ENCODE measurements around the gene PASK.

Gene PASK

DNA sequence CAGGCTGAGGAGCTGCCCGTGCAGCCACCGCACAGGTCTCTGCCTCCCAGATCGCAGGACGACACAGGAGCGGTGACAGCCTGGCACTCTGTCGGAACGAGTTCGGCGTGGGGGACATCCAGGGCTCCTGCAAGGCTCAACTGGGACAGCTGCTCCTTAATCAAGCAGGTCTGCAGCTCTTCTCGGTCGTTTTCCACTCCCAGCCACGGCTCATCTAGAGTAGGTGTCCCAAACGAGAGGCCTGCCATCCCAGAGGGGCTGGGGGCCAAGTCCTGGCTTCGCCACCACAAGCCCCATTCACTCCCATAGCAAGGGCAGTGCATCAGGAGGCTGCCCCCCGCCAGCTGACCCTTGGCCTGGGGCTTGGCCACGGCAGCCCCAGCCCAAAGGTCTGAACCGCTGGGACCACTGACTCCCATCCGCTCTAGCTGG lies 22.5 kb downstream of the PASK start:
- DNase-seq (ENCODE audit: low read depth in 2 of 2) = no peak

DNA sequence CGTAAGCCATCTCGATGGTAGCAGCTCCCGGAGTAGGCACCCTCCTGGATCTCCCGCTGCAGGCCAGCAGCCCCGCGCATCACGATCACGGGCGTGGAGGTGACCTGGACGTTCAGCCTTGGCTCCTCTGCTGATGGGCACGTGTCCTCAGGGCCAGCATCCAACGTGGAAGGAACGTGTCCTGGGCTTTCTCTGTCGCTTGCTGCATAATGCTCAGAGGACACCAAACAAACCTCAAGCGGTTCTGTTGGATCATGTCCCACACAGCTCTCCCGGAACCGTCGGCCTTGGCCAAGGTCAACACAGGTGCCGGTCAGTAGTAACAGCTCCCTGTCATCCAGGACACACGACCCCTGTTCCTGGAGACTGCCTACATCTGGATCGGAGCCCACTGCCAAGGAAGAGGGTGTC lies 23.1 kb downstream of the PASK start:
- no peak for DNase-seq (ENCODE audit: low read depth in 2 of 2)

DNA sequence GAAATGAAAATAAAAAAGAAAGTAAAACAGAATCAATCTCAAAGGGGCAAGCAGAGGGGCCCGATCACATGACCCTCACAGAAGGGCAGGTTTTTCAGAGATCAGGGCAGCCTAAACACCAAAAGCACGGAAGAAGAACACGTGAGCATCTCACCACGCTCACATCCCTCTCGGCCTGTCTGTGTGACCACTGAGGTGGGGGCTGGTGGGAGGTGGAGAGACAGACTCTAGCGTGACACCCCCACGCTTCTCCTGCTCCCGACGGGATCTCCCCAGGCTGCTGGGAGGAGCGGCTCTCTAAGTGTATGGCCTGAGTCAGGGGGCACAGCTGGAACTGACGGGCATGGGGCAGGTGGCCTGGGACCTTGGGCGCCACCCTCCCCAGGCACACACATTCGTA lies 23.6 kb downstream of the PASK start:
- no peak for DNase-seq (ENCODE audit: low read depth in 2 of 2)

DNA sequence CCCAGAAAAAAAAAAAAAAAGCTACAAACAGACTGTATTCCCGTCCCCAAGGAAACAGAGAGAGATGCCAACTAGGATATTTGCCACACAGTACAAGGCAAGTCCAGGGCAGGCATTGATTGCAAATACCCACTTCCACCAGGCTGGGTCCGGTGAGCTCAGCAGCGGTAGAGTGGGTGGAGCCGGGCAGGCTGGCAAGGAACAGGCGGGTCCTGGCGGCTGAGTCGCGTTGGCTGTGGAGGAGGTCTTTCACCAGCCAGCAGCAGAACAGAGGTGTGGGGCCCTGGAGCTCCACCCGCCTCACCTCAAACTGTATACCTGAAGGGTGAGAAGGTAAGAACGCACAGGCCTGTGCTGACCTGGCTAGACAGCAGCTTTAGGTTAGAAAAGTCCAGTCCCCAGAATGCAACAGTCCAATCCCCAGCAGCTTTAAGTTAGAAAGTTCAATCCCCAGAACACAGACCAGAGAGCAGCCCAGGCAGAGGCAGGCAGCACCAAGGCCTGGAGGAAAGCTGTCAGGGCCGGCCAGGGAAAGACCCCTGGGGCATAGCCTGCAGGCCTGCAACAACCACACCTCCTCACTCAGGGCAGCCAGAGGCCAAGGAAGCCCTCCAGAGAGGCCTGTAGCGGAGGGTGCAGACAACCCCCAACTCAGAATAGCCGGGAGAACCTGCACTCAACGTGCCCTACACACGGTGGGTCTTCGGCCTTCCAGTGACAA lies 25.3 kb downstream of the PASK start:
- DNase-seq (ENCODE audit: low read depth in 2 of 2) = no peak

DNA sequence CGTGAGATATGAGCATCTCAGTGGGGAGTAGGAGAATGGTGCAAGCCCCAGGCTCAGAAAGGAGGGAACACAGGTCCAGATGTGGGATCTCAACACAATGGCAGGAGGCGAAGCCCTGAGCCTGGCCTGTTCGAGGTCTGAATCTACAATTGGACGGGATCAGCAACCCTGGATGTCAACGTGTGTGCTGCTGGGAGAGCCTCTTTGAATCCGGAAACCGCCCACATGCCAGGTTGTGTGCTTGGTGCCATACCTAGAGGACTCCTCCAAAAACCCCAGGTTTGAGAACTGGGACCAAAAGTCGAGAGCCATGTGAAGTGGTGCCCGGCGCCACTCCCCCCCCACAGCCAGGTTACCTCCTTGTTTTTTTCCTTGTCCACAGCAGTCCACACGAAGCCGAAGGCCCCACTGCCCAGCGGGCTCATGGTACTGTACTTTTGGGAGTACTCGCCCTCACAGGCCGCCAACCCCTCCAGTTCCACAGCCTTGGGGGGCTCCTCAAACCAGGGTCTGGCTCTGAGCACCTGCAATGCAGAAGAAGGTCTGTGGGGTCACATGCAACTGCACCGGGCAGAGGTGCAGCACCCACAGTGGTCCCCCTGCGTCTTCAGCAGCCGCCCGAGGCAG lies 26.8 kb downstream of the PASK start:
- DNase-seq (ENCODE audit: low read depth in 2 of 2) = no peak

DNA sequence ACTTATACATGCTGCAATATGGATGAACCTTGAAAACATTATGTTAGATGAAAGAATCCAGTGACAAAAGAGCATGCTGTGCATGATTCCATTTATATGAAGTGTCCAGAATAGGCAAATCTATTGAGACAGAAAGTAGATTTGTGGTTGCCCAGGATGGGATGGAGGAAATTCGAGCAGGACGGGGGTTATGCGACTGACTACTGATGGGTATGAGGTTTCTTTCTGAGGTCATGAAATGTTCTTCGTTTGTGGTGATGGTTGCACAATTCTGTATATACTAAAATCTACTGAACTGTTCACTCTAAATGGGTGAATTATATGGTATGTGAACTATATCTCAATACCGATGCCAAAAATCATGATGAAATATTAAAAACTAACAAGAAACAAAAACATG lies 28.3 kb downstream of the PASK start:
- DNase-seq (ENCODE audit: low read depth in 2 of 2) = no peak

DNA sequence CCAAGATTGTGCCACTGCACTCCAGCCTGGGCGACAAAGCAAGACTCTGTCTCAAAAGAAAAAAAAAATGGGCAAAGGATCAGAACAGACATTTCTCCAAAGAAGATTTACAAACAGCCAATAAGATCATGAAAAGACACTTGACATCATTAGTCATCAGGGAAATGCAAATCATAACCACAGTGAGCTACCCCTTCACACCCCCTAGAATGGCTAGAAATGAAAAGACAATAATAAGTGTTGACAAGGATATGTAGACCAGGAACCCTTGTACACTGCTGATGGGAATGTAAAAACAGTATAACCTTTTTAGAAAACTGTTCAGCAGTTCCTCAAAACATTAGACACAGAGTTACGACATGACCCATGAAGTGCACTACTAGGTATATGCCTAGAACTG lies 28.8 kb downstream of the PASK start:
- no peak for DNase-seq (ENCODE audit: low read depth in 2 of 2)

DNA sequence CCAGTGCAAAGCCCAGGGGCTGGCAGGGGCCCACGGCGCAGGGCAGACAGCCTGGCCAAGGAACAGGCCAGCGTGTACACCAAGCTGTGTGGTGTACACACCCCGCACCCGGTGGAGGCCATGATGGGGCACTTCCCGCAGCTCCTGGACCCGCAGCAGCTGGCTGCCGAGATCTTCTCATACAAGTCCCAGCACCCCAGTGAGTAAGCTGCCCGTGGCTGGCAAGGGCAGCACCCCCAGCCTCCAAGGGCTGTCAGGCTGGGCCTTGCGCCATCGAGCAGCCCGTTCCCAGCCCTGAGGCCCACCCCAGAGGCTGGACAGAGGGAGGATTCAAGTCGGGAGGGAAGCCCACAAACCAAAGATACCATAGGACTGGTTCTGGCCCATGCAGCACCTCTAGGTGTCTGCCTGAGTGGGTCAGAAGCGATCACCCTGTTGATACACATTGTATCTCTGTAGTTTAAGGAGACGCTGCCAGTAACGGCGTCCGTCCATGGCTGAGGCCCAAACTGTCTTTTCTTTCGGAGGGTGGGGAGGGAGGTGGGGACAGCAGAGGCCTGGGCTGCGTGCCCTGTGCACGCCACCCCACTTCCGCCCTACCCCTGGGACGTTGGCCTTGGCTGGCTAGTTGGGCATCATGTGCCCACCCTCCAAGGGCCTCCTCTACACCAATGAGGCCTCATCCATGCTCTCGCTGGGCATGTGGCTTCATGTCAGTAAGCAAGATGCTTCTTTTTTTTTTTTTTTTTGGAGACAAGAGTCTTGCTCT lies 30.4 kb downstream of the PASK start:
- DNase-seq (ENCODE audit: low read depth in 2 of 2) = no peak

DNA sequence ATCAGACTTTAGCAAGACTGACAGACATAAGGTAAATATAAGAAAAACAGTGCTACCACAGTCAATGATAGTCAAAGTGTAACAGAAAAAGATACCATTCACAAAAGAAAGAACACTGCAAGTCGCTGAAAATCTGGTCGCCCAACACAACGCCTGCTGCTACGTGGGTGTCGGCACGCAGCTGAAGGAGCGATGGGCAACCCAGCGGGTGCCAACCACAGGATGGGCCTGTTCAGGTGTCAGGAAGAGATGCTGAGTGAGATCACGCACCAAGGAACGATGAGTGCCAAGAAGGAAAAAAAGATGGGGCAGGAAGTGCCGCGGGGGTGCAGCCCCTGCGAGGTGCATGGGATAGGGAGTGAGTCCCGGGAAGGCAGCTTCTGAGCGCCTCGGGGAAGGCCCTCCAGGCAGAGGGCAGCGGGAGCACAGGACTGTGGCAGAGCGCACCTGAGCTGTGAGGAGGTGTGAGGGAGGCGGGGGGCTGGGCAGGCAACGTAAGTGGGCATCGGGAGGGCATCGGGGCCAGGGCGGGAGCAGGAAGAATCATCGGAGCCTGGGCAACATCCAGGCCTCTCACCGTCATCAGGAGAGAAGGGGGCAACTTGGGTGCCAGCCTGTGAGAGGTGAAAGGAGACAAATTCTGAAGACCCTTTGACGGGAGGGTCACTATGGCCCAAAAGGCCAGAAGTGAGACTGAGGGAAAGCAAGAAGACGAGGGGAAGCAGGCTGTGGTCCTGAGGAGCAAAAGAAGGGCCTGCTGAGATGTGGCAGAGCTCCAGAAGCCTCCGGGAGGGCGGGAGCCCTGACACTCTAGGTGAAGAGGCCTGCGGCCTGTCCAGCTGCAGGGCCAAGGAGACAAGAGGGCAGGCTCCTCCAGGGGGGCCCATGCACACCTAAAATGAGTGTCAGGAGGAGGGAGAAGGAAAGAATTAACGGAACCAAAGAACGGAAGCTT lies 32.4 kb downstream of the PASK start:
- DNase-seq (ENCODE audit: low read depth in 2 of 2) = no peak

DNA sequence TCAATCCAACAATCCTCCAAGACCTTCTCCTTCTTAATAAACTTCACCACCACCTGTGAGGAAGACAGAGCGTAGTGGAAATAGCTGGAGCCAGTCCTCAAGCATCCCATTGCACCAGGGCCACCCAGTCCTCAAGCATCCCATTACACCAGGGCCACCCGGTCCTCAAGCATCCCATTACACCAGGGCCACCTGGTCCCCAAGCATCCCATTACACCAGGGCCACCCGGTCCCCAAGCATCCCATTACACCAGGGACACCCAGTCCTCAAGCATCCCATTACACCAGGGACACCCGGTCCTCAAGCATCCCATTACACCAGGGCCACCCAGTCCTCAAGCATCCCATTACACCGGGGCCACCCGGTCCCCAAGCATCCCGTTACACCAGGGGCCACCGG lies 33.9 kb downstream of the PASK start:
- no peak for DNase-seq (ENCODE audit: low read depth in 2 of 2)

DNA sequence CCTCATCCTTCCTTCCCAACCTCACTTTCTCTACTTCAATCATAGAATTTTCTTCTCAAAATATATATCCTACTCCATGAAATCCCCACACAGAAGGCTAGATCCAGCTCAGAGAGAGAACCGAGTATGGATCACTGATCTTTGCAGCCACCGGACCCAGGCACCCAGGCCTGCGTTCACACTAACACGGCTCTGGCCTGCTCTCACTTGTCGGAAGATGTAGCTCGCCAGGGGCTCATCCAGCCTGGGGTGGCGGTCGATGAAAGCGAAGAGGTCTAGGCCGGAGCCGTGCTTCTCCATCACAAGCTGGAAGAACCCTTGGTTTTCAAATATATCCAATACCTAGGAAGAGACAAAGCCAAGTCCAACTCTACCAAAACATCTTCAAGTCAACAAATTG lies 34.4 kb downstream of the PASK start:
- DNase-seq (ENCODE audit: low read depth in 2 of 2) = no peak

DNA sequence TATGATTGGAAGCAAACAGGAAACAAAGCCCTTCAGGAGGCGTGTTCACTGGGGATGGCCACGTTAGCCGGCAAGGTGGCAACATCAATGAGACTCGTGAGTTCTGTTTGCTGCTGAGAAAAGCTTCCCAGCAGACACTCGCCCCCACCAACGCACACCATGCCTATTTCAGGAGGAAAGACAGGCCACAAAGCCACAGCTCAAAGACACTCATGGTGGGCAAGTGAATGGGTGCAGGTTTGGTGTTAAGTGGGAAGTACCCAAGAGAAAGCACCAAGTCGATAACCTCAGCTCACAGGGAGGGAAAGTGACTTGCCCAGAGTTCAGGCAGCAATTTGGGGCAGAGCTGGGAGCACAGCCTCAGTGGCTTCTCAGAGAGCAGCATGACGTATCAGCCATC lies 36.7 kb downstream of the PASK start:
- DNase-seq (ENCODE audit: low read depth in 2 of 2) = peak; percentile 41 to 58

DNA sequence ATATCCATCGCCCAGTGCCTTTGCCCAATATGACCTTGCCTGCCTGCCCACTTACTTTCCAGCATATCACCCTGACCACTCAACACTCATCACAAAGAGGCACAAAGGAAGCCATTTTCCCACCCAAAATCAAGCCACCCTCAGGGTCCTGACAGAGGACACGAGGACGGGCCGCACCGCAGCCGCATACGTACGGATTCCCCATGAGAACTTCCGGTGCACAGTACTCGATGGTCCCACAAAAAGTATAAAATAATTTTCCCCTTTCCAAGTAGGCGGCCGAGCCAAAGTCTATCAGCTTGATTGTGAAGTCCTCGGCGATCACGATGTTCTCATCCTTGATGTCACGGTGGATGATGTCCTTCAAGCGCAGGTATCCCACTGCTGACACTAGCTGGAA lies 37.2 kb downstream of the PASK start:
- DNase-seq (ENCODE audit: low read depth in 2 of 2) = no peak

DNA sequence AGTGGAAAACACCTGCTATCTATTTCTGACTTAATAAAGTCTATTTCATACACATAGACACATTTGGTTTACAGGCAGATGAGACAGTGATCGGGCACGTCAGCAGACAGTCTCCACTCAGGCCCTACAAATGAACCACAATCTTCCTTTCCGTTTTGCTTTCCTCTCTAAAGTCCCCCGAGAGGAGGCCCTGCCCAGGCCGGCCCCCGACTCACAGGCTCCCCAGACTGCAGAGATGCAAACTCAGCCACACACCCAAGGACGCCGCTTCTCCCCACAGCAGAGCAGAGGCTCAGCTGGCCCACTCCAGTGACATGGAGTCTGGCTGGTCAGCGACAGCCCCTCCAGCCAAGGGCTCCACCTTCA lies 37.8 kb downstream of the PASK start:
- DNase-seq (ENCODE audit: low read depth in 2 of 2) = no peak

DNA sequence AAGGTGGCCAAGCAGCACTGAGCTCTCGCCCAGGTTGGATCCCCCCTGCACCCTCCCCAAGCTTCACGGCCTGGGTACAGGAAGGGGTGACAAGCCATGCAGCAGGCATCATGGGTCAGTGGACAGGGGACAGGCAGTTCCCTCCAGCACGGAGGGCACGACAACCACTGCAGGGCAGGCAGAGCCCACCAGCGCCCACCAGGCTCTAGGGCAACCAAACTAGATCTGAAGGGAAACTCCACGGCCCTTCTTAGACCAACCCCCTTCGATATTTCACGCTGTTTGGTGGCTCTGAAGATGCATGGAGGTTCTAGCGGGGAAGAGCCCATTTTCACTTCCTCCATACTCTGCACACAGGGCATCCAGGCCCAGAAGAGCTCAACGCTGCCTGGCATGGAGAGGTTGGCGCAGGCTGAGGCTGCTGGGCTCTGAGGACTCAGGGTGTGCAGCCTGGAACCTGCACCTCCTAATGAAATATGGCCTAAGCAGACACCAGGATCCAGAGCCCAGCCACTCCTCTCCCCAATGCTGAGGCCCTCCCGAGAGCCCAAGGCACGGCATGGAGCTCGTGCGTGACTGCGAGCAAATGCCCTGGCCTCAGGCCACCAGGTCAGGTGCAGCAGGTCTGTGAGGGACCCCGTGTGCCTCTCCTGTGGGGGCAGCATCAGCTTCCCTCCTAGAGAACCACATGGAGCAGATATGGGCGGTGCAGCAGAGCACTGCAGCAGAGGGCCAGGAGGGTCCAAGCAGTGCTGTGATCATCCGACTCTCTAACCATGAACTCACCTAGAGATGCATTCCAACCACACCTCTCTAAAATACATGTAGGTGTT lies 38.4 kb downstream of the PASK start:
- no peak for DNase-seq (ENCODE audit: low read depth in 2 of 2)

DNA sequence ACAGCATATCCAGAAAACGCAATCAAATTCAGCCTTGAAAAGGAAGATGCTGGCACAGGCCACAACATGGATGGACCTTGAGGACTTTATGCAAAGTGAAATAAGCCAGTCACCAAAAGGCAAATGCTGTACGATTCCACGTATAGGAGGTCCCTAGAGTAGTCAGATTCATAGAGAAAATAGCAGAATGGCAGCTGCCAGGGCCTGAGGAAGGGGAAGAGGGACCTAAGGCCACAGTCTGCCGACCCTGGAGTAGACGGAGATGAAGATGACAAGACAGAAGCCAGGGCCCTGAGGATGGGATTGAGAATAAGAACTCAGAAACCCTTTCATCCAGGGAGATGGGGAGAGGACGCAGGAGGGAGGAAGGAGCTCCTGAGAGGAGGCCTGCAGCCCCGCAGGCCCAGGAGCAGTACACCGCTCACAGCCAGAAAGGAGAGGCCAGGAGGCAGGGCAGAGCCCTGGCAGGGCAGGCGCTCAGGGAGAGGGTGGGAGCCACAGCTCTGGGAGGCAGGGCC lies 39.1 kb downstream of the PASK start:
- no peak for DNase-seq (ENCODE audit: low read depth in 2 of 2)

DNA sequence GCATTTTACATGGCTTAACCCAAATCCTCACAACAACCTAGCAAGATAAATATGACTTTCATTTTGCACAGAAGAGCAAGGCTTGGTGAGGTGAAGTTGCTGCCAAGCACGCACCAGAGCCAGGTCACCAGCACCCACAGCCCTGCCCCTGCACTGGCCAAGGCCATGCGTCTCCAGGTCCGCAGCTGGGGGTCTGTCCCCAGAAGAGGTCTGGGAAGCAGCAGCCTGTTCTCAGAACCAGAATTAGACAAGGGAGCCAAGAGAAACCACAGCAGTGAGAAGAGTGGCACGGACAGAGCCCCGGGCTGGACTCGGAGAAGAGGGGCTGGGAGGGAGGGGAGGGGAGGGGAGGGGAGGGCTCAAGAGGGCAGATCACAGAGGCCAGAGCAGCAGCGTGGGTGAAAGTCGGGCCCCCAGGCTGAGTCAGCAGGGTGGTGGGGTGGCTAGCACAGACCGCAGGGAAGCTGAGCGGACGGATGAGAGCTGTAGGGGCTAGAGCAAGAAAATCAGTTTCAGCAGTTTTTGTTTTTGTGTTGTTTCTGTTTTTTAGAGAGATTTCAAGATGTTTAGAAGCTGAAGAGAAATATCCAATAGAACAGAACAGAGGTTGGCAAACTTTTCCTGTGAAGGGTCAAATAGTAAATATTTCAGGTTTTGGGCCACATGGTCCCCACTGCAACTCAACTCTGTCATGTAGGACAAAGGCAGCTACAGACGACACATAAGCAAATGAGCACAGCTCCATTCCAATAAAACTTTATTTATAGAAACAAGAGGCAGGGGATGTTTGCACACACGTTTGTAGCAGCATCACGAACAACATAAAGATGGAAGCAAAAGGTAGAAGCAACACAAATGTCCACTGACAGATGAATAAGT lies 39.8 kb downstream of the PASK start:
- peak in 1 of 2 donors; percentile 53 for DNase-seq (ENCODE audit: low read depth in 2 of 2)

DNA sequence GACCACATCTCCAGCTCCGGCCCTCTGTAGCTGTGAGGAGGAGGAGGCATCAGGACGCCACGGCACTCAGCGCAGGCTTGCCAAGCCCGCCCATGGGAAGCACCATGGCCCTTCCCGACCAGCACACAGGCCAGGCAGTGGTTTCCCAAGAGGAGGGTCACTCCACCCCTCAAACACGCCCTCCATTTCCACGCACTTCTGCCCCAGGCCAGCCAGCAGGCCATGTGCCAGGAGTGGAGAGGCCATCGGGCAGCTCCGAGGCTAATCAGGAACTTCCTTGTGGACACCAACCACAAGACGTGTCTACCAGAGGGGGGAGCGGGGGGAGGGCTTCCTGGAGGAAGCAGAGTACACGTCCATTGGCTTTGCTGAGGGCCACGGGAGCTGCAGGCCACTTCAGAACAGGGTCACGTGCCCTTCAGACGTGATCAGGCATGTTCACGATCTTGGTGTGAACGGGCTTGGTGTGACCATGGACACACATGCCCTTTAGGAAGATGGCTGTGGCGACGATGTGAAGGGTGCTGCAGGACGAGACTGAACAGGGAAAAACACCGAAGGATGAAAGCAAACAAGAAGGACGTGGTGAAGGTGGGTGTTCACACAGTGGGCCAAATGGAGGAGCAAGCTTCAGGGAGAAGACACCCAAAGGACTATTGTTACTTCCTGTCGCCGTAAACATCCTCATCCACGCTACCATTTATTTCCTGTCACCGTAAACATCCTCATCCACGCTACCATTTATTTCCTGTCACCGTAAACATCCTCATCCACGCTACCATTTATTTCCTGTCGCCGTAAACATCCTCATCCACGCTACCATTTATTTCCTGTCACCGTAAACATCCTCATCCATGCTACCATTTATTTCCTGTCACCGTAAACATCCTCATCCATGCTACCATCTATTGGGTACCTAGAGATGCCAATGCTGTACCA lies 40.7 kb downstream of the PASK start:
- DNase-seq (ENCODE audit: low read depth in 2 of 2) = no peak

Measured in stimulated activated CD8-positive, alpha-beta memory T cell treated with anti-CD3 and anti-CD28 coated beads, Interleukin-2, amount 100 ng/mL, for 48 hours (primary cell).